GM23248 (cell line): ENCODE measurements around the gene SPATA25.

Experiments used
- EZH2 ChIP-seq: fragments of 200-600 bp; sonication (generic); IDR thresholded peaks from 2 replicates; pipeline ENCODE4 v1.6.1; 2018; ENCODE audit warnings: antibody characterized with exemption, mild to moderate bottlenecking; ENCODE audit not compliant: insufficient read depth, poor library complexity, severe bottlenecking
- EZH2phosphoT487 ChIP-seq: fragments of 200-600 bp; sonication (generic); IDR thresholded peaks from 2 replicates; pipeline ENCODE4 v1.6.1; 2018; ENCODE audit warnings: antibody characterized with exemption, moderate library complexity, mild to moderate bottlenecking, low read depth; ENCODE audit not compliant: insufficient read depth

- TF ChIP-seq EZH2 (no peak), EZH2phosphoT487 (no peak)
Observed at GRCh38 chr20:45925821-45926506, 38.5 kb upstream of the SPATA25 start.
